GM12892 (cell line): ENCODE measurements around the gene DOCK9.

Experiments
- POLR2A ChIP-seq: IDR thresholded peaks from 2 replicates; pipeline ENCODE4 v1.6.1; 2011; ENCODE audit warnings: low read depth, low read length, control low read depth
- TAF1 ChIP-seq: IDR thresholded peaks from 2 replicates; pipeline ENCODE4 v1.6.1; 2011; ENCODE audit warnings: low read depth, mild to moderate bottlenecking, control low read depth, low read length, borderline replicate concordance

DNA sequence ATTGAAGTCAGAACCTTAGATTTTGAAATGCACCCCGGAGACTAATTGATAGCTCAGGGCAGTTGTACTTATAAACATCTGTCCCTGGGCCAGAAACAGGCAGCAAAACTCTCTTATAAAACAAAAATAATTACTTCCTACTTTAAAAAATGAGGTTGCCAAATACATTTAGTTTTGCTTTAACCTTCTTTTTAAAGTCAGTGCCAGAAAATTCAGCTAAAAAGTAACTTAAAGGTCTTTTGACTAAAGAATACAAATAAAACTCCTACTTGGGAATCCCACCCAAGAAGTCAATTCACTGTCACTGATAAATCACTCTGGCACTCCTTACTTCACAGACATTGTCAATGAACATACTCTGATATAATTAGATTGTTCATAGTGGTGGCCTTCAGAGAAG is 60.7 kb downstream of the DOCK9 start:
- TF ChIP-seq POLR2A (no peak), TAF1 (no peak)
